Neural cell (in vitro differentiated cells): ENCODE results near the gene PBX4. TPM values are rescaled to one million over a fixed set of nuclear protein-coding genes. Genes with fewer than 3 reads are reported as not detected.

Experiments
- H2AFZ ChIP-seq: fragments of 200-600, 300-800 bp; sonication (generic), shearing (Covaris generic); 2 replicates; pipeline ENCODE4 v1.6.0; 2014; ENCODE audit warnings: low read depth, mild to moderate bottlenecking, antibody characterized with exemption, low read length, moderate library complexity
- H3F3A ChIP-seq: fragments of 200-600 bp; shearing (Covaris generic); 2 replicates; pipeline ENCODE4 v1.6.1; 2016; ENCODE audit warnings: mild to moderate bottlenecking, moderate library complexity, mixed read lengths, antibody characterized with exemption, low read length; ENCODE audit not compliant: insufficient read depth, poor library complexity, severe bottlenecking
- H3K27ac ChIP-seq: fragments of 200-600, 300-800 bp; sonication (generic), shearing (Covaris generic); 2 replicates; pipeline ENCODE4 v1.5.1; 2014; ENCODE audit warnings: mild to moderate bottlenecking, low read length, moderate library complexity
- H3K27me3 ChIP-seq: fragments of 300-800, 200-600 bp; sonication (generic), shearing (Covaris generic); 2 replicates; pipeline ENCODE4 v1.6.0; 2014; ENCODE audit warnings: mild to moderate bottlenecking, low read depth, low read length, moderate library complexity; ENCODE audit not compliant: insufficient read depth
- H3K36me3 ChIP-seq: fragments of 300-800, 200-600 bp; sonication (generic), shearing (Covaris generic); 2 replicates; pipeline ENCODE4 v1.5.1; 2014; ENCODE audit warnings: mild to moderate bottlenecking, antibody characterized with exemption, low read length, moderate library complexity; ENCODE audit not compliant: insufficient read depth
- H3K4me2 ChIP-seq: fragments of 300-800, 200-600 bp; sonication (generic), shearing (Covaris generic); 2 replicates; pipeline ENCODE4 v1.6.0; 2014; ENCODE audit warnings: mild to moderate bottlenecking, low read length
- H3K4me3 ChIP-seq: fragments of 300-800, 200-600 bp; sonication (generic), shearing (Covaris generic); 2 replicates; pipeline ENCODE4 v1.5.1; 2014; ENCODE audit warnings: mild to moderate bottlenecking, low read length, moderate library complexity
- H3K79me2 ChIP-seq: fragments of 200-600 bp; shearing (Covaris generic); replicated peaks from 2 replicates; pipeline ENCODE4 v1.6.0; 2014; ENCODE audit warnings: mild to moderate bottlenecking, low read length, moderate library complexity; ENCODE audit not compliant: insufficient read depth
- H3K9ac ChIP-seq: fragments of 300-800, 200-600 bp; sonication (generic), shearing (Covaris generic); 2 replicates; pipeline ENCODE4 v1.6.1; 2016; ENCODE audit warnings: mild to moderate bottlenecking, low read length, mixed read lengths
- H3K9me2 ChIP-seq: fragments of 200-600 bp; shearing (Covaris generic); 2 replicates; pipeline ENCODE4 v1.6.1; 2016; ENCODE audit warnings: mild to moderate bottlenecking, low read length, mixed read lengths; ENCODE audit not compliant: insufficient read depth
- H3K9me3 ChIP-seq: fragments of 200-600, 300-800 bp; sonication (generic), shearing (Covaris generic); 2 replicates; pipeline ENCODE4 v1.6.1; 2016; ENCODE audit warnings: mild to moderate bottlenecking, mixed run types, low read length, moderate library complexity, mixed read lengths
- H4K20me1 ChIP-seq: fragments of 200-600 bp; shearing (Covaris generic); 2 replicates; pipeline ENCODE4 v1.6.1; 2016; ENCODE audit warnings: mild to moderate bottlenecking, mixed run types; ENCODE audit not compliant: insufficient read depth
- CTCF ChIP-seq: fragments of 450-650 bp; IDR thresholded peaks from 2 replicates; pipeline ENCODE4 v1.5.1; 2014; ENCODE audit warnings: antibody characterized with exemption, mild to moderate bottlenecking, moderate library complexity; ENCODE audit not compliant: poor library complexity, severe bottlenecking
- EP300 ChIP-seq: fragments of 450-650 bp; conservative IDR thresholded peaks from 2 replicates; pipeline ENCODE4 v1.6.1; 2014; ENCODE audit warnings: antibody characterized with exemption, mild to moderate bottlenecking, moderate library complexity; ENCODE audit not compliant: poor library complexity, severe bottlenecking
- EZH2 ChIP-seq: fragments of 200-600, 300-800 bp; shearing (Covaris generic), sonication (generic); IDR thresholded peaks from 2 replicates; pipeline ENCODE4 v1.6.1; 2014; ENCODE audit warnings: antibody characterized with exemption, low read length, borderline replicate concordance, mild to moderate bottlenecking; ENCODE audit not compliant: insufficient read depth, poor library complexity, severe bottlenecking
- MXI1 ChIP-seq: fragments of 450-650 bp; conservative IDR thresholded peaks from 2 replicates; pipeline ENCODE4 v1.6.1; 2014; ENCODE audit warnings: antibody characterized with exemption, mild to moderate bottlenecking; ENCODE audit not compliant: poor library complexity, severe bottlenecking
- POLR2AphosphoS5 ChIP-seq: IDR thresholded peaks from 2 replicates; pipeline ENCODE4 v1.6.1; 2012
- RAD21 ChIP-seq: fragments of 450-650 bp; conservative IDR thresholded peaks from 2 replicates; pipeline ENCODE4 v1.6.1; 2014; ENCODE audit warnings: antibody characterized with exemption, mild to moderate bottlenecking, moderate library complexity
- REST ChIP-seq: IDR thresholded peaks from 2 replicates; pipeline ENCODE4 v1.6.1; 2012; ENCODE audit warnings: borderline replicate concordance
- SMC3 ChIP-seq: fragments of 450-650 bp; conservative IDR thresholded peaks from 2 replicates; pipeline ENCODE4 v1.6.1; 2014; ENCODE audit warnings: antibody characterized with exemption, mild to moderate bottlenecking, moderate library complexity; ENCODE audit not compliant: poor library complexity
- TAF1 ChIP-seq: IDR thresholded peaks from 2 replicates; pipeline ENCODE4 v1.6.1; 2012; ENCODE audit warnings: low read depth
- polyA plus RNA-seq: library from polyadenylated mRNA; depleted of rRNA; stranded (reverse); fragments of >200 nt; gene quantifications from 2 replicates; pipeline ENCODE4 v1.2.3, GENCODE V29; 2014

The PBX4 gene
- polyA plus RNA-seq, 1 donor from 2014 or later, result 7.5 TPM

- no peak overlapping the region for H3K4me3 ChIP-seq
- no peaks in the 10 kb centered on the region for H3F3A ChIP-seq
- no peaks in the 10 kb centered on the region for H4K20me1 ChIP-seq
- no peaks in the 10 kb centered on the region for H3K27me3 ChIP-seq
- H2AFZ ChIP-seq, result no peak overlapping the region
- H3K36me3 ChIP-seq, result no peaks in the 10 kb centered on the region
- no peaks in the 10 kb centered on the region for H3K79me2 ChIP-seq
- no peak for TF ChIP-seq MXI1
- no peak for TF ChIP-seq EZH2
- TF ChIP-seq RAD21, result no peak
- no peak for TF ChIP-seq POLR2AphosphoS5
- TF ChIP-seq EP300, result no peak
- no peak for TF ChIP-seq CTCF
- no peak for TF ChIP-seq REST
- H3K9ac ChIP-seq, result no peak overlapping the region
- no peaks in the 10 kb centered on the region for H3K9me3 ChIP-seq
- H3K4me2 ChIP-seq, result no peak overlapping the region
- H3K27ac ChIP-seq, result no peak overlapping the region
- H3K9me2 ChIP-seq, result no peaks in the 10 kb centered on the region
Measured at GRCh38 chr19:19530423-19530804, 88.1 kb downstream of the PBX4 start.

- no peak overlapping the region for H3K4me2 ChIP-seq
- no peaks in the 10 kb centered on the region for H3K9me3 ChIP-seq
- no peak for TF ChIP-seq MXI1
- TF ChIP-seq POLR2AphosphoS5, result no peak
- no peak for TF ChIP-seq SMC3
- no peak for TF ChIP-seq RAD21
- TF ChIP-seq TAF1, result no peak
- no peak for TF ChIP-seq EP300
- H3F3A ChIP-seq, result no peaks in the 10 kb centered on the region
- no peaks in the 10 kb centered on the region for H3K9me2 ChIP-seq
- H3K9ac ChIP-seq, result no peak overlapping the region
- no peak overlapping the region for H3K4me3 ChIP-seq
- H4K20me1 ChIP-seq, result no peaks in the 10 kb centered on the region
- H3K27me3 ChIP-seq, result no peaks in the 10 kb centered on the region
- H3K79me2 ChIP-seq, result no peaks in the 10 kb centered on the region
- no peak overlapping the region for H3K27ac ChIP-seq
- no peaks in the 10 kb centered on the region for H3K36me3 ChIP-seq
- H2AFZ ChIP-seq, result no peak overlapping the region
Measured at GRCh38 chr19:19529783-19530422, 88.6 kb downstream of the PBX4 start.
